CD4-positive, alpha-beta memory T cell (primary cell): ENCODE measurements around the gene CCDC124. TPM values are rescaled to one million over a fixed set of nuclear protein-coding genes. Genes with fewer than 3 reads are reported as not detected.

Experiments
- CTCF ChIA-PET: fragments of 350-600 bp; sonication (Branson Sonifier 250); formaldehyde crosslinking; loops from one replicate; lab custom pipeline; 2021; ENCODE audit warnings: inconsistent platforms; ENCODE audit not compliant: partially characterized antibody; lab: Charles Lee
- POLR2A ChIA-PET: fragments of 350-600 bp; sonication (Branson Sonifier 250); formaldehyde crosslinking; loops from one replicate; lab custom pipeline; 2021; ENCODE audit not compliant: partially characterized antibody; lab: Charles Lee
- DNase-seq, 5 donors: peaks; one replicate each; pipeline versions ENCODE4 v3.0.0 to v3.0.0-alpha.2; 2020 to 2022; ENCODE audit warnings: mixed read lengths in 1 of 5
- H3K27ac ChIP-seq: one replicate; pipeline ENCODE4 v1.7.0; 2013; ENCODE audit warnings: low read depth, low read length
- H3K27me3 ChIP-seq: 2 replicates; pipeline ENCODE4 v1.7.0; 2013; ENCODE audit warnings: mild to moderate bottlenecking, low read length, moderate library complexity; ENCODE audit not compliant: insufficient read depth
- H3K36me3 ChIP-seq: 2 replicates; pipeline ENCODE4 v1.7.0; 2013; ENCODE audit warnings: mild to moderate bottlenecking, low read length, moderate library complexity; ENCODE audit not compliant: insufficient read depth
- H3K4me1 ChIP-seq: 2 replicates; pipeline ENCODE4 v1.7.0; 2013; ENCODE audit warnings: mild to moderate bottlenecking, low read length, moderate library complexity; ENCODE audit not compliant: insufficient read depth
- H3K4me3 ChIP-seq, 2 donors: one replicate each; pipeline ENCODE4 v1.7.0; 2013; ENCODE audit warnings: low read length in 2 of 2, mild to moderate bottlenecking in 1 of 2
- H3K9me3 ChIP-seq, 2 donors: one replicate each; pipeline ENCODE4 v1.7.0; 2013; ENCODE audit warnings: low read length in 2 of 2, control low read depth in 1 of 2; ENCODE audit not compliant: control insufficient read depth in 1 of 2
- H3K27ac Mint-ChIP-seq, 7 donors: one replicate each; pipeline ENCODE4 v1.8.0; 2020 to 2021; ENCODE audit warnings: mixed read lengths in 7 of 7, mild to moderate bottlenecking in 6 of 7, inconsistent platforms in 3 of 7, moderate library complexity in 3 of 7
- H3K27me3 Mint-ChIP-seq, 2 donors: one replicate each; pipeline ENCODE4 v1.8.0; 2020 to 2021; ENCODE audit warnings: mixed read lengths in 2 of 2
- H3K36me3 Mint-ChIP-seq, 2 donors: one replicate each; pipeline ENCODE4 v1.8.0; 2020 to 2021; ENCODE audit warnings: mixed read lengths in 2 of 2, inconsistent platforms in 1 of 2, mild to moderate bottlenecking in 1 of 2
- H3K4me1 Mint-ChIP-seq, 4 donors: one replicate each; pipeline ENCODE4 v1.8.0; 2020 to 2021; ENCODE audit warnings: mixed read lengths in 4 of 4, mild to moderate bottlenecking in 1 of 4
- H3K4me3 Mint-ChIP-seq, 8 donors: one replicate each; pipeline ENCODE4 v1.8.0; 2020 to 2021; ENCODE audit warnings: mixed read lengths in 8 of 8, mild to moderate bottlenecking in 7 of 8, moderate library complexity in 6 of 8, inconsistent platforms in 3 of 8
- H3K9me3 Mint-ChIP-seq, 8 donors: one replicate each; pipeline ENCODE4 v1.8.0; 2020 to 2021; ENCODE audit warnings: mixed read lengths in 8 of 8, mild to moderate bottlenecking in 5 of 8, inconsistent platforms in 3 of 8, moderate library complexity in 1 of 8
- intact Hi-C: fragments of 100-400 bp; cut with micrococcal nuclease; formaldehyde crosslinking; loops from one replicate; pipeline ENCODE4 v1.15.1; 2023
- polyA plus RNA-seq, 2 donors: library from polyadenylated mRNA; unstranded; fragments of 300-500 nt; fragmentation: Illumina TruSeq; gene quantifications; one replicate each; pipeline ENCODE4 v1.2.3, GENCODE V29; 2021
- total RNA-seq, 2 experiments: library from RNA; stranded (reverse); gene quantifications; one replicate each; pipeline ENCODE4 v1.2.3, GENCODE V29; 2021

Gene CCDC124
- total and polyA plus RNA-seq, 4 experiments from 2014 or later = 24.5 to 49.9 (median 32.1) TPM

GRCh38 chr19:17933414-17934129, 757 bp downstream of the CCDC124 start:
- ChIA-PET CTCF (interaction anchor here (0.8 to 19.4 kb wide), 17 partner anchors 9 to 328 kb away, joined by 3 to 402 read pairs (median 4); partner anchors contain the start of genes JAK3, RPL18A and SLC5A5), POLR2A (interaction anchor here (0.6 to 7.9 kb wide), 22 partner anchors 9 to 347 kb away, joined by 3 to 340 read pairs (median 7); partner anchors contain the start of genes FCHO1, IL12RB1, JAK3 and JUND)
- Mint-ChIP-seq H3K36me3 (peaks cover 2 to 20% of the 10 kb centered on the region in 2 donors), H3K27me3 (no peaks in the 10 kb centered on the region), H3K9me3 (no peaks in the 10 kb centered on the region), H3K27ac (peak overlapping the region; percentile 92 to 99 (median 98)), H3K4me3 (peak overlapping the region; percentile 89 to 98 (median 92)), H3K4me1 (peaks cover 9 to 24% (median 14%) of the 10 kb centered on the region in 4 donors)
- Histone ChIP-seq H3K9me3 (no peaks in the 10 kb centered on the region), H3K27me3 (no peaks in the 10 kb centered on the region), H3K27ac (peak overlapping the region; percentile 96), H3K36me3 (no peaks in the 10 kb centered on the region), H3K4me3 (peak overlapping the region; percentile 63 to 73), H3K4me1 (peaks cover 19% of the 10 kb centered on the region)
- intact Hi-C loops = loop anchor here (1.0 to 5.0 kb wide), 3 partner anchors 14 to 421 kb away; partner anchors contain the start of gene PGLS
- no peak for DNase-seq

- H3K9me3 ChIP-seq = no peaks in the 10 kb centered on the region
- Mint-ChIP-seq H3K9me3 (no peaks in the 10 kb centered on the region), H3K4me3 (no peak overlapping the region), H3K36me3 (peaks cover 6 to 23% of the 10 kb centered on the region in 2 donors), H3K4me1 (peaks cover 8 to 24% (median 14%) of the 10 kb centered on the region in 4 donors), H3K27me3 (no peaks in the 10 kb centered on the region), H3K27ac (peak overlapping the region in 1 of 7 donors; percentile 41)
- no peak overlapping the region for H3K4me3 ChIP-seq
- H3K36me3 ChIP-seq = no peaks in the 10 kb centered on the region
- intact Hi-C loops = no loop called here
- no peaks in the 10 kb centered on the region for H3K27me3 ChIP-seq
- CTCF ChIA-PET = interaction anchor here (1.4 to 19.4 kb wide), 4 partner anchors 11 to 80 kb away, joined by 3 to 402 read pairs (median 186); partner anchors contain the start of gene RPL18A
- POLR2A ChIA-PET = interaction anchor here (7.9 kb wide), 1 partner anchor 78 kb away, joined by 340 read pairs; the partner anchor contains the start of gene RPL18A
- peaks cover 19% of the 10 kb centered on the region for H3K4me1 ChIP-seq
- H3K27ac ChIP-seq = no peak overlapping the region
- DNase-seq = no peak
Observed at GRCh38 chr19:17936379-17936778, 3.6 kb downstream of the CCDC124 start.

- no peaks in the 10 kb centered on the region for H3K27me3 Mint-ChIP-seq
- Histone ChIP-seq H3K27me3 (no peaks in the 10 kb centered on the region), H3K36me3 (no peaks in the 10 kb centered on the region), H3K4me1 (peaks cover 10% of the 10 kb centered on the region), H3K4me3 (no peak overlapping the region), H3K27ac (no peak overlapping the region), H3K9me3 (no peaks in the 10 kb centered on the region)
- POLR2A ChIA-PET = interaction anchor here (0.6 to 1.8 kb wide), 5 partner anchors 60 to 135 kb away, joined by 3 to 27 read pairs (median 7); partner anchors contain the start of genes JAK3 and RPL18A
- peaks cover 6 to 23% of the 10 kb centered on the region in 2 donors for H3K36me3 Mint-ChIP-seq
- CTCF ChIA-PET = interaction anchor here (0.7 to 19.4 kb wide), 24 partner anchors 10 to 266 kb away, joined by 3 to 402 read pairs (median 5); partner anchors contain the start of genes ARRDC2, IL12RB1, RAB3A and RPL18A
- H3K4me3 Mint-ChIP-seq = peak overlapping the region in 1 of 8 donors; percentile 66
- H3K4me1 Mint-ChIP-seq = peaks cover 5 to 19% (median 11%) of the 10 kb centered on the region in 4 donors
- H3K27ac Mint-ChIP-seq = peak overlapping the region in 1 of 7 donors; percentile 60
- no peaks in the 10 kb centered on the region for H3K9me3 Mint-ChIP-seq
- no peak for DNase-seq
- intact Hi-C loops = no loop called here
Observed at GRCh38 chr19:17937371-17937900, 4.6 kb downstream of the CCDC124 start.

- no peaks in the 10 kb centered on the region for H3K36me3 ChIP-seq
- ChIA-PET POLR2A (interaction anchor here (0.6 to 1.8 kb wide), 5 partner anchors 59 to 134 kb away, joined by 3 to 27 read pairs (median 7); partner anchors contain the start of genes JAK3 and RPL18A), CTCF (interaction anchor here (0.7 to 19.4 kb wide), 30 partner anchors 9 to 314 kb away, joined by 3 to 402 read pairs (median 5); partner anchors contain the start of genes ARRDC2, IL12RB1, JAK3 and RAB3A)
- peaks cover 4 to 10% (median 7%) of the 10 kb centered on the region in 4 donors for H3K4me1 Mint-ChIP-seq
- no peaks in the 10 kb centered on the region for H3K9me3 Mint-ChIP-seq
- DNase-seq = peak; percentile 77 to 82 (median 80)
- peaks cover 6 to 19% of the 10 kb centered on the region in 2 donors for H3K36me3 Mint-ChIP-seq
- H3K4me1 ChIP-seq = peaks cover 7% of the 10 kb centered on the region
- no peaks in the 10 kb centered on the region for H3K9me3 ChIP-seq
- no peak overlapping the region for H3K27ac ChIP-seq
- H3K4me3 ChIP-seq = no peak overlapping the region
- intact Hi-C loops = loop anchor here (1.0 to 2.0 kb wide), 4 partner anchors 8 to 315 kb away; no protein-coding TSS in a partner anchor
- no peak overlapping the region for H3K4me3 Mint-ChIP-seq
- H3K27ac Mint-ChIP-seq = peak overlapping the region in 1 of 7 donors; percentile 52
- no peaks in the 10 kb centered on the region for H3K27me3 Mint-ChIP-seq
- no peaks in the 10 kb centered on the region for H3K27me3 ChIP-seq
Observed at GRCh38 chr19:17938092-17938845, 5.5 kb downstream of the CCDC124 start.

- H3K9me3 Mint-ChIP-seq = peaks cover 0 to under 1% (median 0%) of the 10 kb centered on the region in 8 donors
- H3K9me3 ChIP-seq = no peaks in the 10 kb centered on the region
- no peaks in the 10 kb centered on the region for H3K27me3 Mint-ChIP-seq
- no peaks in the 10 kb centered on the region for H3K36me3 ChIP-seq
- no peak overlapping the region for H3K4me3 ChIP-seq
- ChIA-PET POLR2A (interaction anchor here (0.8 to 1.2 kb wide), 3 partner anchors 9 to 58 kb away, joined by 3 to 5 read pairs (median 4); partner anchors contain the start of gene CCDC124), CTCF (interaction anchor here (1.4 to 19.4 kb wide), 3 partner anchors 10 to 57 kb away, joined by 3 to 402 read pairs (median 8); partner anchors contain the start of gene CCDC124)
- DNase-seq = no peak
- H3K27ac Mint-ChIP-seq = no peak overlapping the region
- H3K4me3 Mint-ChIP-seq = no peak overlapping the region
- peaks cover 4 to 18% (median 9%) of the 10 kb centered on the region in 4 donors for H3K4me1 Mint-ChIP-seq
- H3K4me1 ChIP-seq = peaks cover 4% of the 10 kb centered on the region
- no peaks in the 10 kb centered on the region for H3K27me3 ChIP-seq
- peaks cover 6 to 13% of the 10 kb centered on the region in 2 donors for H3K36me3 Mint-ChIP-seq
- no peak overlapping the region for H3K27ac ChIP-seq
- intact Hi-C loops = loop anchor here (10.0 kb wide), 1 partner anchor 223 kb away; no protein-coding TSS in a partner anchor
Observed at GRCh38 chr19:17942181-17942580, 9.4 kb downstream of the CCDC124 start.

GRCh38 chr19:17942582-17943273, 9.9 kb downstream of the CCDC124 start:
- no peak overlapping the region for H3K27ac Mint-ChIP-seq
- H3K9me3 Mint-ChIP-seq = peaks cover 0 to 3% (median 0%) of the 10 kb centered on the region in 8 donors
- no peaks in the 10 kb centered on the region for H3K27me3 Mint-ChIP-seq
- DNase-seq = no peak
- CTCF ChIA-PET = interaction anchor here (1.4 to 19.4 kb wide), 3 partner anchors 10 to 56 kb away, joined by 3 to 402 read pairs (median 8); partner anchors contain the start of gene CCDC124
- intact Hi-C loops = loop anchor here (10.0 kb wide), 1 partner anchor 222 kb away; no protein-coding TSS in a partner anchor
- no peaks in the 10 kb centered on the region for H3K36me3 ChIP-seq
- no peaks in the 10 kb centered on the region for H3K9me3 ChIP-seq
- H3K27me3 ChIP-seq = no peaks in the 10 kb centered on the region
- peaks cover 6 to 13% of the 10 kb centered on the region in 2 donors for H3K36me3 Mint-ChIP-seq
- H3K4me1 ChIP-seq = peaks cover 7% of the 10 kb centered on the region
- H3K27ac ChIP-seq = no peak overlapping the region
- no peak overlapping the region for H3K4me3 Mint-ChIP-seq
- POLR2A ChIA-PET = interaction anchor here (0.8 to 1.2 kb wide), 3 partner anchors 10 to 57 kb away, joined by 3 to 5 read pairs (median 4); partner anchors contain the start of gene CCDC124
- H3K4me1 Mint-ChIP-seq = peaks cover 8 to 21% (median 14%) of the 10 kb centered on the region in 4 donors
- no peak overlapping the region for H3K4me3 ChIP-seq
